ENCODE results near the gene MKX.
A peak's percentile ranks its signal among the peaks of the same experiment; 100 is the strongest.

The MKX gene, protein sequence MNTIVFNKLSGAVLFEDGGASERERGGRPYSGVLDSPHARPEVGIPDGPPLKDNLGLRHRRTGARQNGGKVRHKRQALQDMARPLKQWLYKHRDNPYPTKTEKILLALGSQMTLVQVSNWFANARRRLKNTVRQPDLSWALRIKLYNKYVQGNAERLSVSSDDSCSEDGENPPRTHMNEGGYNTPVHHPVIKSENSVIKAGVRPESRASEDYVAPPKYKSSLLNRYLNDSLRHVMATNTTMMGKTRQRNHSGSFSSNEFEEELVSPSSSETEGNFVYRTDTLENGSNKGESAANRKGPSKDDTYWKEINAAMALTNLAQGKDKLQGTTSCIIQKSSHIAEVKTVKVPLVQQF

DNA sequence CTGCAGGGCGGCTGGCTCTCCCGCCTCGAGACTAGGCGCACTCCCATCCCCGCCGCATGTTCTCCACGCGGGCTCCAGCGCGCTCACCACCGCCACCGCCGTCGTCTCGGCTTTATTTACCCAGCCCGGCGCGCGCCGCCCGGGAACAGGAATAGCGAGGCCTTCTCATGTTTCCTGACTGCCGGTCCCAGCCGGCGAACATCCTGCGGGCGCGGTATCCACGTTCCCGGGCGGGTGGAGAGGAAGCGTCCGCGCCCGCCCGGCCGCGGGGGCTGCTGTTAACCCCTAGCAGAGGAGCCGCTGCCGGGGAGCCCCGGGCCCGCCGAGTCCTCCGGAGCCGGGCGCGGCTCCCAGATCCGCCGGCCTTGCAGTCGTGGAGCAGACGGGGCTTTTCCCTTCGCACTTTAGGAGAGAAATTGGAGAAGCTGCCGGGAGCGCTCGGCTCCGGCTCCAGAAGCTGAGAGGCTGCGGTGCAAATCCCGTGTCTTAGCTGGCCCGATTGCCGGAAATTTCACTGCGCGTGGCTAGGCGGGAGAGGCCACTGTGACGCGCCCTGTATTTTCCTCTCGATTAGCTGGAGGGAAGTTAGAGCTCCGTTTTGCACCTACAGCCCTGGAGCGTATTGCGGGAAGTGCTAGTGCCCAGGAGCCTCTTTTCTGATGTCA is at the start of gene MKX:
Gene MKX, minus strand, starts transcription at position 88 of the 665 bp plus-strand sequence. CDS start 2,404 bp downstream, outside the sequence.
- DNase-seq (ENCODE audit: low read depth in 1 of 2, low spot score in 1 of 2): peak in 1 of 2 donors; percentile 12

DNA sequence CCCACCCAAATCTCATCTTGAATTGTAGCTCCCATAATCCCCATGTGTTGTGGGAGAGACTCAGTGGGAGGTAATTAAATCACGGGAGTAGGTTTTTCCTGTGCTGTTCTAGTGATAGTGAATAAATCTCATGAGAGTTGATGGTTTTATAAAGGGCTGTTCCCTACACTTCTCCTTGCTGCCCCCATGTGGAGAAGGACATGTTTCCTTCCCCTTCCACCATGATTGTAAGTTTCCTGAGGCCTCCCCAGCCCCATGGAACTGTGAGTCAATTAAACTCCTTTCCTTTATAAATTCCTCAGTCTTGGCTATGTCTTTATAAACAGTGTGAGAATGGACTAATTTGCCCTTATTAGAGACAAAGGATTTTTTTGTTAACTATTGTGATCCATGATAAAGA is 48.5 kb upstream of the MKX start:
- DNase-seq (ENCODE audit: low read depth in 1 of 2, low spot score in 1 of 2): no peak

DNA sequence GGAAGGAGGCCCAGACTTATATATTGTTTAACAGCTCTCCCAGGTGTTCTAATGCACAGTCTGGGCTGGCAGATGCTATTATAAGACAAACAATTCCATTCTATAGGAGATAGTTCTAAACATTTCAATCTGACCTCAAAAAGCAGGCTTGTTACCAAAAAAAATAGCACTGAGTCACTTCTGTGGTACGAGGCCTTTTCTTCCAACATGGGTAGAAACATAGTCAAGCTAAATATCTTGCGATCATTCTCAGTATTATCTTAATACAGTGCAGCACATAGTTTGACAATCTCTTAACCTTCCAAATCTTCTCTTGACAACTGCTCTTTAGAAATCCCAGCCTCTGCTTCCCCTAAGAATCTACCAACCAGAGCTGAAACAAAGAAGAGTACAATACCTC is 46.6 kb upstream of the MKX start:
- no peak for DNase-seq (ENCODE audit: low read depth in 1 of 2, low spot score in 1 of 2)

DNA sequence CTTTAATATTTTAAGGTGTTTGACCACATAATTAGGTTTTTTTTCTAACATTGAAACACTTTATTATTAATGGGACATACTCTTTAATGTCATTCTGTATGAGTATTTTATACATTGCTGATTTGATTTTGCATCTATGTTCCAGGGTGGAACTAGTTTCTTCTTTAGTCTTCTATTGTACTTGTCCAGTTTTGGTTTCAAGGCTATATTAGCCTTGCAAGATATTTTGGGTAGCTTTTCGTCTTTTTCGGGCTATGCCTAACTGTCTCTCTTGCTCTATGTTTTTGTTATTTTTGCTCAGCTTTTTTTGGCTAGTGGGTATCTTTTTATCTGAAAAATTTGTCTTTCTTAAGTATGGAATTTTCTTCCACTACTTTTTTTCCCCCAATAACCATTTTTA is 38.7 kb upstream of the MKX start:
- no peak for DNase-seq (ENCODE audit: low read depth in 1 of 2, low spot score in 1 of 2)

DNA sequence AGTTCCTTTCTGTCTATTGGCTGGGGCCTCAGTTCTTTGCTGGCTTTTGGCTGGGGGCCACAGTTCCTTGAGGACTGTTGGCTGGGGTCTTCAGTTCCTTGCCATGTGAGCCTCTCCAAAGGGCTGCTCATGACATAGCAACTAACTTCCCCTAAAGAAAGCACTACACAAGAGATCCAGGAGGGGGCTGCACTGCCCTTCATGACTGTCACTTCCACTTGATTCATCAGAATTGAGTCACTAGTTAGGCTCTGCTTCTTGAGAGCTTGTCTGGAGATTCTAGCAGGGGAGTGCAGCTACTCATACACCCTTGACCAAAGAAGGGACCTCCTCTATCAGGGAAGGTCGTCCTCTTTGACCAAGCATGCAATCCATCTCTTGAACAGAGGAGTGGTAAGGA is 38.0 kb upstream of the MKX start:
- peak in 1 of 2 donors; percentile 3 for DNase-seq (ENCODE audit: low read depth in 1 of 2, low spot score in 1 of 2)

DNA sequence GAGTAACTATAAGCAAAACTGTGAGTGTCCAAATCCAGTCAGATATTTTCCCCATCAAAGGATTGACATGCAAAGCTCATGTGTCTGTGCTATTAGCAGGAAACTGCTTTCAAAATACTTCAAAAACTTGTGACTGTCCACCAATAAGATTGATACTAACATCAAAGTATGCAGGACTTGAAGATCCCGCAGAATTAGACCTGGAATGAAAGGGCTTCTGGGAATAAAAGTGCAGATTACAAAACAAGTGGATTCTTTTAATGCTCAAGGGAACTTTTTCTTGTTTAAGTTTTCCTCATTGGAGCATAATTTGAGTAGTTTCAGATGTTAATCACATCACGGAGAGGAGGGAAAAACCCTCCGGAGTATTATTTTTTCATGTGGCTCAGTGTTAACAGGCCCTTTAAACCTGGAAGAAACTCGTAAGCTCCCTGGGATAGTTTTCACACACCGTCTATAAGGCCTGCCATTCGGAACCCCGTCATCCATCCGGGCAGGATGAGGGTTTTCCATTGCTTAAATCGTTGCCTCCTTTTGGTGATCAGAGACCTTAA is 33.9 kb upstream of the MKX start:
- DNase-seq (ENCODE audit: low read depth in 1 of 2, low spot score in 1 of 2): no peak

DNA sequence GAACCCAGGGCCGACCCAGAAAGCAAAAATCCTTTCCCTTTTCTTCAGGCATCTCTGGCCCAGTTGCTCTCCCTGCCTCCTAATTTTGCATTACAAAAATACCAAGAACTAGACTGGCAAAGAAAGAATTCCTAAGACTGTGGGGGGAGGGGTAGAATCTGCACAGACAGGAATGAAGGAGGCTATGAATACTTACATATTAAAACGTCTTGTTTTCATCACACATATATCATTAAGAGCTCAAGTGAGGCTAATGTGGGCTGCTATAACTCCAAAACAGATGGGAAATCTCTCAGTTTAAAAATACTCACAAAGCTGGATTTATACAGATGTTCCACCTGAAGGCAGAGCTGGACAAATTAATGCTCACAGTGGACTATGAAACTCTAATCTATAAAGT is 29.2 kb upstream of the MKX start:
- DNase-seq (ENCODE audit: low read depth in 1 of 2, low spot score in 1 of 2): no peak

DNA sequence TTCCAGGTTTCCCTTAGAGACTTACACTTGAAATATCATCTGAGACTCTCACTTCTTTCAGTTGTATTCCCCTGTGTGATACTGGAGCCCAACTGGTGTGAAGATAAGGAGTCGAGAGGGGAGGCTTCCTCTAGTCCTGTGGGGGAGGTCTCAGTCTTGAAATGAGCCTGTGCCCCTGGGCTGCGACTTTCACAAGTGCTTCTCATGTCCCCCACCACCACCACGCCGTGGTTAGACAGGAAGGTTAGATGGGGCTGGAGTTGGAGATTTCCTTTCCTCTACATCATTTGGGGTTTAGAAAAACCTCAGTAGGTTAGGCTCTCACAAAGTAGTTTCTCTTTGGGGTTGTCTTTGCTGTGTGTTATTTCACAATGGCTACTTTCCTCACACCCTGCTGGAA is 25.6 kb upstream of the MKX start:
- no peak for DNase-seq (ENCODE audit: low read depth in 1 of 2, low spot score in 1 of 2)

DNA sequence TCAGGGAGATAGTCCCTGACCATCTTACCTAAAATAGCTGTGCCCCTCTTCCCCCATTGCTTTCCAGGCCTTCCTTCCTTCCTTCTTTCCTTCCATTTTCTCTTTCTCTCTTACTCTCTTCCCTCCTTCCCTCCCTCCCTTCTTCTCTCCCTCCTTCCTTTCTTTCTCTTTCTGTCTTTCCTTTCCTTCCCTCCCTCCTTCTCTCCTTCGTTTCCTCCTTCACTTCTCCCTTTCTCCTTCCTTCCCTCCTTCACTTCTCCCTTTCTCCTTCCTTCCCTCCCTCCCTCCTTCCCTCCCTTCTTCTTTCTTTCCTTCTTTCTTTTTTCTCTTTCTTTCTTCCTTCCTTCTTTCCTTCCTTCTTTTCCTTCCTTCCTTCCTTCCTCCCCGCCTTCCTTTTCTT is 24.6 kb upstream of the MKX start:
- no peak for DNase-seq (ENCODE audit: low read depth in 1 of 2, low spot score in 1 of 2)

DNA sequence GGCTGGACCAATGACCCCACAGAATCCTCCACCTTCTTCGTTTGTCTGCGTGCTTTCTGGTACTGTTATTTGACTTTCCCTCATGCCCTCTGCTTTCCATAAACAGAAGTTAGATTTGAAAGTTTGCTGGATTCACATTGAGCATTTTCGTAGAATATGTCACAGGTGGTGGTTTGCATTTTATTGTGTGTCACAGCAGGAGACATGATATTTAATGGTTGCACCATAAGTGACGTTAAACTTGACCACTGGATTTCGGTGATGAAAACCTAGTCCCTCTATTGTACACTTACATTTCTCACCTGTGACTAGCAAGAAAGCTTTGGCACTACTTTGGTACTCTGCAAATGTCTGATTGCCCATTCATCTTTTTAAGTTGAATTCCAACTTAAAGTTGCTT is 15.2 kb upstream of the MKX start:
- no peak for DNase-seq (ENCODE audit: low read depth in 1 of 2, low spot score in 1 of 2)

DNA sequence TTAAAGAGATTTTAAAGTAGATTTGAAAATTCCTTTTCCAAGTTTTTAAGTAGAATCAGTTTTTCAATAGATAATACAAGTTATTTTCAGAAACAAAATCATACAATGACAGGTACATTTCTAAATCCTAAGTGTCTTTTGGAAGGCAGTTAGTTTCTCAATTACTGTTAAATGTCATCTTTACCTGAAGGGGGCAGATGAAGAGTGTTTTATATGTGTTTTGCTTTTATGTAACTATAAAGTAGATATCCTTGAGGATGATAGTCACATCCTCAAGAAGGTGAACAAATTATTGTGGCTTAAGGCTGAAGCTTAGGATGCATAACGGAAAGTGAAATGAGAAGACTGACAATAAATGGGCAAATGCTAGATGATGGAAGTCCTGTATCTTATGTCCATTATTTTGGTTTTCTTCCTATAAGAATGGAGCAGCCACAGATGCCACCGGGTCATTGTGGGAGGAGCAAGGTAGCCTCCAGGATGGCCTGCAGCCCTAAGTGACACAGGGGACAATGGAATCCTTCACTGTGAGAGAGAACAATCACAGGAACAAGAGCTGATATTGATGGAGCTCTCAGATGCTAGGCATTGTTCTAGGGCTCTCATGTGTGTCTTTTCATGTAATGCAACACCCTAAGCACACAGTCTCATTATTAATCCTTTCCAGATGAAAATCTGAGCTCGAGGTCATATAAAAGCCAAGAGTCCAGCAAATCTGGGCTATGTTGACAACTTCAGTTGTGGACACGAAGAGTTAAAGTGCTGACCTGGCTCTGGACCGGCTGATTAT is 14.1 kb upstream of the MKX start:
- no peak for DNase-seq (ENCODE audit: low read depth in 1 of 2, low spot score in 1 of 2)

DNA sequence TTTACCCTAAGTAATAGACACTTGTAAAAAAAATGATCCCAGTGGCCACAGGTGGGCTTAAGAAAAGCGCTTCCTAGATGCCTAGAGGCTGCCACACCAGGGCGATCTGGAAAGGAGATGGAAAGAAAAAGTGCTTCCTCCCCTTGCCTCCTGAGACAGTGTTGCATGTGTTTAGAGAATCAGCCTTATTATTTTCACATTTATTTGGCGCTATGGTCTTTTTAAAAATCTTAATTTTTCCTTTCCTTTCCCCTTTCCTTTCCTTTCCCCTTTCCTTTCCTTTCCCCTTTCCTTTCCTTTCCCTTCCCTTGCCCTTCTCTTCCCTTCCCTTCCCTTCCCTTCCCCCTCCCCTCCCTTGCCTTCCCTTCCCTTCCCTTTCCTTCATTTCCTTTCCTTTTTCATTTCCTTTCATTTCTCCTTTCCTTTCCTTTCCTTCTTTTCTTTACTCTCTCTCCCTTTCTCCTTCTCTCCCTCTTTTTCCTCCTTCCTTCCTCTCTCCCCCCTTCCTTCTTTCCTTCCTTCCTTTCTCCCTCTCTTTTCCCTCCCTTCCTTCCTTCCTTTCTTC is 7.1 kb upstream of the MKX start:
- no peak for DNase-seq (ENCODE audit: low read depth in 1 of 2, low spot score in 1 of 2)

DNA sequence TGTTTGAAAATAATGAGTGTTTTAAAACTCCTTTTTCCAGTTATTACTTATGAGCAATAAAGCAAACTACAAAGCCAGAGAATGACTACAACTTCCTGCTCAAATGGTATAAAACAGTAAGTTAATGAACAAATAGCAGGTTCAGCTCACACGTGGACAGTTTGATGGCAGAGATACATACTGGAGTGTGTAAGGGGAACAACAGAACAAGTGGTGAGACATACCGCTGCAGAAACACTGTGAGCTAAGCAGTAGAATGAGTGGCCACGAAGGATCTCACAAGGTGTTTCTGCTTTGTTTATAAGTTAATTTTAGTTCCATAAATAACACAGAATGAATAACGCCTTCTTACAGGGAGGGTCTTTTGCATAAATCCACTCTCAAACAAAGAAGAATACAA is 3.0 kb upstream of the MKX start:
- DNase-seq (ENCODE audit: low read depth in 1 of 2, low spot score in 1 of 2): no peak

DNA sequence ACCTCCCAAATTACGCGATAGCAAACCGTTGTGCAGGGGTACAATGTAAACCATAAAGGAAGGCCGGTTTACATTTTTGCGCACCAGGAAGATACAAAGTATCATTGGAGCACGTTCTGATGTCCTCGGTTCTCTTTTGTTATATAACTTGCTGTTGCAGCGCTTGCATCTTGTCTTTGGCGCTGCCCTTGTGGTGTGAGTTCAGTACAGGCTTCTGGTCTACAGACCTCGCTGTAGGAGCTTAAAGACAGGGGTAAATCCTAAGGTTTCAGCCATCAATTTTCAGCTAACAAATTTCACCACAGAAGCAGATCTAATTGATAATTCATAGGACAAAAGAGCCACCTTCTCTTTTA is 1.5 kb upstream of the MKX start:
- no peak for DNase-seq (ENCODE audit: low read depth in 1 of 2, low spot score in 1 of 2)

DNA sequence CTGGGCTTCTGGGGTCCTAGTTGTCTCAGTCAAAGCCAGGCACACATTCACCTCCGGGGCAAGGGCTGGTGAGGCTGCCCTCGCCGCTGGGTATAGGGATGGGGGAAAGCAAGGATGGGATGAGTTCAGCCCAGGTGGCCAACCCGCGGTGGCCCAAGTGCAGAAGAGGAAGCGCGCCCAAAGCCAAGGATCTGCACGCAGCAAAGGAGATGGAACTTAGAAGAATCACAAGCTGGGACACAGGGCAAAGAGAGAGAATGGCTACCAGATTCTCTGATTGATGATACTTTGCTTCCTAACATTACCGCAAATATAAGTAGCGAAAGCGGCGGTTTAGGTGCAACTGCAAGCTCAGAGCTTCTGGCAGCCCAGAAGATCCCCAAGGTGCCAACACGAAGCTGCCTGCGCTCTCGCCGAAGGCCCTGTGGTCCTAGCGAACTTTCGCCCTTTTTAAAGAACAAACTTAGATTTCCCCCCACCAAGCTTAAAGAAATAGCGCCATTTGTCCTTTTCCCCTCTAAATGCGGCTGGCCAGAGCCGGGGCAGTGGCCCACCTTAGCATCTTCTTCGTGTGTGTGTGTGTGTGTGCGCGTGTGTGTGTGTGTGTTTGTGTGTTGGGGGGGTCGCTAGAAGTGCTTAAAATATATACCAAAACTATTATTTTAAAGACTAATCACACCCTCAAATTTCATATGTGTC is 927 bp upstream of the MKX start:
- DNase-seq (ENCODE audit: low read depth in 1 of 2, low spot score in 1 of 2): peak in 1 of 2 donors; percentile 1

DNA sequence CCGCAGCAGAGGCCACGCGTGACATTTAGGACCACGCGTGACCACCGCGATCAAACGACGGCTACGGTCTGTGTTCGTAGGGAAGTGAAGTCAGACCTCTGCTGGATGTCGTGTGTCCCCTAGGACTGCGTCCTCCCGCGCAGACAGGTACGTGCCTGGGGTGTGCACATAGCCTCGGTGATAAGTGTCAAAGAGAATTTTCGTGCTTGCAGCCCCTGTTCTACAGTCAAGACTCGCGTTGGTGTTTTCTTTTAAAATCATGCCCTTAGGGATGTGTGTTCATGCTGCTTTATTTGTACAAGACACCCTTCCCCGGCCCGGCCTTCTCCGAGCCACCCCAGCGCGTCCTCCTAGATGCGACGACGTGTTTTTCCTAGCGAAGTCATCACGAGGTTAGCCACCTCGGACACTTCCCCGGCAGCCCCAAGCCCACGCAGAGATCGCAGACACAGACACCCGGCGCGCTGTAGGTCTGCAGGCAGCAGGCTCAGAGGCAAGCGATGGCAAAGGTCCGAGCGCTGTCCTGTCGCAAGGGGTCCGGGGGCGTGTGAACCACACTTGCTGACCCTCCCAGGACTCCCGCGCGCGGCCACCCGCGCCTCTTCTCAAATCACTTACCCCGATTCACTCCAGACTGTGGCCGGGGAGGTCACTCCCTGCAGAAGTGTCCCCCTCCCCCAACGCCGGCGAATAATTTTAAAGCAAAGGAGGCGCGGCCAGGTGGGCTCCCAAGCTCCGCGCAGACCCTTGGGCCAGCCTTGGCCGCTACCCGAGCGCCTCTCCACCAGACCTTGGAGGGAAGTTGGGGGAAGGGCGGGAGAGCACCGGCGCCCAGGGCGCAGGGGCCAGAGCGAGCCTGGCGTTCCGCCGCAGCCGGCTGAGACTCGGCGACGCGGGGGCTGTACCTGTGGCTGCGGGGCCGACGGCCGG is 552 bp downstream of the MKX start:
- DNase-seq (ENCODE audit: low read depth in 1 of 2, low spot score in 1 of 2): peak in 1 of 2 donors; percentile 2

DNA sequence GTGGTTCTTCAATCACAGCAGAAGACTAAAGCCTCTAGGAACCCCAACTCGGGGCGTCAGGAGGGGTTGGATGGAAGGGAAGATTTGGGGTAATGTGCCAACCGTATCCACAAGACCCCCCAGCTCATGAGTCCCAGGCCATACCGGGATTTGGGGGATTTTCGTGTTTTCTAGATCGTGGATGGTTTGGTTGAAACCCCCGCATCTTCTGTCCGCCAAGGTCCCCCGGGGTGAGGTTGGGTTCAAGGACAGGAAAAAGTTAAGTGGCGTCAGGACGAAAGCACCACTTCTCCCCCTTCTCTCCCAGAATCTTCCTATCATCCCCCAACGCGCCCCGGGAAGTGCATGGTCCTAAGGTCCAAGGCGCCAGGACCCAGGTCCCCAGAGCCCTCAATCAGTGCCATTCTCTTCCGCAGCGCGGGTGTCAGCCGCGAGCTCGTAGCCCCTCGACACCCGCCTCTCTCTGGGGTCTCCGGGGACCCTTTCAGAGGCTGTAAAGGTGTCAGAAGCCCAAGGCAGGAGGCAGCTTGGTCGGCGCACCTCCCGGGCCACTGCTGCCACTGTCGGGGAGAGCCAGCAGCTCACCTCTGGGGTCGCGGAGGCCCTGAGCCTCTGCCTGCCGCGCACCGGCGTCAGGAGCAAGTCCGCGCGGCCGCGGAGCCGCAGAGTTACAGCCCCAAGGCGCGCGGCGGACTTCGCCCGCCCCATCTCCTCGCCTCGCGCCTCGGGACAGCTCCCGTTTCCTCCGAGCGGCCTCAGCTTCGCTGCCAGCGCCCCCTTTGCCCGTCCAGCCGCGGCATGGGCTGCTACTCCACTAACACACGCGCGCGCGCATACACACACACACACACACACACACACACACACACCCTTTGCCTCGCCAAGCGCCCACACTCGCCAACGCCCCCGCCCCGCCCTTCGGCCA is 1.5 kb downstream of the MKX start:
- peak in 1 of 2 donors; percentile 4 for DNase-seq (ENCODE audit: low read depth in 1 of 2, low spot score in 1 of 2)

DNA sequence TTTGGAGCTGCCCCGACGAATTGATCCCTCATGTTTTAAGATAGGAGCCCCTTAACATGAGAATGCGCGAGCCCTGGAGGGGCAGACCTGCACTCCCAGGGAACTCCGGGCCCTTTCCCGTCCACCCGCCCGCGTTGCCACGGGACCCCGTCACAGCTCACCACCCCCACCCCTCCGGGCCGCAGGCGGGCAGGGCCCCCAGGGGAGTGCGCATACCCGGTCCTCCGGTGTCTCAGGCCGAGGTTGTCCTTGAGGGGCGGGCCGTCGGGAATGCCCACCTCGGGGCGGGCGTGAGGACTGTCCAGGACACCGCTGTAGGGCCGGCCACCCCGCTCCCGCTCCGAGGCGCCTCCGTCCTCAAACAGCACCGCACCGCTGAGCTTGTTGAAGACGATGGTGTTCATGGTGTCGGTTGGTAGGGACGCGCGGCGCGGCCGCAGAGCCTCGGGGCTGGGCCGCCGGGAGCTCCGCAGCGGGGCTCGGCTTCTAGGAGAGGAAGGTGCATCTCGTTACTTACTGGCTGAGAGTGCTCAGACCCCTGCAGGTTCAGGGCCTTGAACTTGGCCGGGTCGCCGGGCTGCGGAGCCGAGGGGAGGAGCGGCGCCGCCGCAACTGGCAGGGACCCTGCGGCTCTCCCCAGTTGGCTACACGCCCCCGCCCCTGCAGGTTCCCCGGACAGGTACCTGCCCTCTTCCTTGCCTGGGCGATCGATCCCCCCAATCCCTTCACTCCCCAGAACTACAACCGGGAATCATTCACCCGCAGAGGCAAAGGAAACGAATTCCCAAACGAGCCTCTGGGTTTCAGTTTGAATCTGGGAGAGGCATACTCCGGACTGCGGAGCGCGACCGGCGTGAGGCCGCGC is 2.4 kb downstream of the MKX start:
- peak in 1 of 2 donors; percentile 12 for DNase-seq (ENCODE audit: low read depth in 1 of 2, low spot score in 1 of 2)

All from stimulated activated CD4-positive, alpha-beta T cell treated with anti-CD3 and anti-CD28 coated beads, Interleukin-15, amount 100 ng/mL, for 1 hour (primary cell).